ENCODE data around the gene NUMBL. TPM values are rescaled to one million over a fixed set of nuclear protein-coding genes. Genes with fewer than 3 reads are reported as not detected.
A peak's percentile ranks its signal among the peaks of the same experiment; 100 is the strongest.

The NUMBL gene
- total and polyA plus RNA-seq, 3 experiments from 2014 or later, result 1.1 to 13.7 (median 13.6) TPM

DNA sequence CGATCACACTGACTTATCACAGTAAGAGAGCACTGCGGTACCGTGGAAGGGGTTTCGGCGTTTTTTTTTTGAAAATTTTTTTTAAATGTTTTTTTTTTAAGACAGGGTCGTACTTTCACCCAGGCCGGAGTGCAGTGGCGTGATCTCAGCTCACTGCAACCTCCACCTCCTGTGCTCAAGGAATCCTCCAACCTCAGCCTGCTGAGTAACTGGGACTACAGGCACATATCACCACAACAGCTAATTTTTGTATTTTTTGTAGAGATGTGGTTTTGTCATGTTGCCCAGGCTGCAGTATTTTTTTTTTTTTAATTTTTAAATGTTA lies 70.3 kb downstream of the NUMBL start:
- peak overlapping the region in 1 of 8 donors; percentile 25 for H3K27ac Mint-ChIP-seq
- H3K36me3 Mint-ChIP-seq, result peaks cover 6 to 57% (median 19%) of the 10 kb centered on the region in 3 donors
- ChIA-PET CTCF (interaction anchor here (0.8 to 7.3 kb wide), 6 partner anchors 10 to 315 kb away, joined by 3 to 58 read pairs (median 5); partner anchors contain the start of gene LTBP4), POLR2A (no interaction called here)
- Histone ChIP-seq H3K4me3 (ENCODE audit: low read length) (no peak overlapping the region), H3K27ac (ENCODE audit: low read depth, low read length) (no peak overlapping the region), H3K36me3 (ENCODE audit: insufficient read depth, low read length) (peaks cover 12% of the 10 kb centered on the region), H3K9me3 (ENCODE audit: low read length) (no peaks in the 10 kb centered on the region), H3K27me3 (ENCODE audit: insufficient read depth, low read length, poor library complexity, severe bottlenecking) (no peaks in the 10 kb centered on the region), H3K4me1 (ENCODE audit: insufficient read depth, low read length) (no peaks in the 10 kb centered on the region)
- H3K27me3 Mint-ChIP-seq, result no peaks in the 10 kb centered on the region
- peaks cover 3 to 7% (median 4%) of the 10 kb centered on the region in 3 donors for H3K4me1 Mint-ChIP-seq
- H3K9me3 Mint-ChIP-seq, result no peaks in the 10 kb centered on the region
- H3K4me3 Mint-ChIP-seq, result no peak overlapping the region
- peak in 1 of 5 donors; percentile 17 for DNase-seq

GRCh38 chr19:40619333-40620160 lies 70.9 kb downstream of the NUMBL start:
- H3K36me3 Mint-ChIP-seq, result peaks cover 6 to 56% (median 16%) of the 10 kb centered on the region in 3 donors
- DNase-seq, result no peak
- H3K9me3 Mint-ChIP-seq, result no peaks in the 10 kb centered on the region
- ChIA-PET POLR2A (no interaction called here), CTCF (interaction anchor here (0.8 to 7.3 kb wide), 5 partner anchors 14 to 314 kb away, joined by 3 to 58 read pairs (median 4); partner anchors contain the start of gene LTBP4)
- Histone ChIP-seq H3K27me3 (ENCODE audit: insufficient read depth, low read length, poor library complexity, severe bottlenecking) (no peaks in the 10 kb centered on the region), H3K9me3 (ENCODE audit: low read length) (no peaks in the 10 kb centered on the region), H3K4me1 (ENCODE audit: insufficient read depth, low read length) (peaks cover 4% of the 10 kb centered on the region), H3K36me3 (ENCODE audit: insufficient read depth, low read length) (peaks cover 12% of the 10 kb centered on the region), H3K27ac (ENCODE audit: low read depth, low read length) (no peak overlapping the region), H3K4me3 (ENCODE audit: low read length) (no peak overlapping the region)
- peaks cover 8 to 13% (median 10%) of the 10 kb centered on the region in 3 donors for H3K4me1 Mint-ChIP-seq
- H3K27me3 Mint-ChIP-seq, result no peaks in the 10 kb centered on the region
- H3K27ac Mint-ChIP-seq, result peak overlapping the region in 3 of 8 donors; percentile 21 to 71 (median 25)
- H3K4me3 Mint-ChIP-seq, result peak overlapping the region in 1 of 7 donors; percentile 18

DNA sequence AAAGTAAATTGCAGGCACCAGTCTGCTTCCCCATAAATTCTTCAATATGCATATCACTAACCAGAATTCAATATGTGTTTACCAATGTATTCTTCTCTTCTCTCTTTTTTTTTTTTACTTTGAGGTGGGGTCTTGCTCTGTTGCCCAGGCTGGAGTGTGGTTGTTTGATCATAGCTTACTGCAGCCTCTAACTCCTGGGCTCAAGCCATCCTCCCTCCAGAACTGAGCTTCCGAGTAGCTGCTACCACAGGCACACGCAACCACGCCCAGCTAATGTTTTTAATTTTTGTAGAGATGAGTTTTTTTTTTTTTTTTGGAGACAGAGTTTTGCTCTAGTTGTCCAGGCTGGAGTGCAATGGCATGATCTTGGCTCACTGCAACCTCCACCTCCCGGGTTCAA lies 72.5 kb downstream of the NUMBL start:
- no peak overlapping the region for H3K4me3 ChIP-seq (ENCODE audit: low read length)
- no peak for DNase-seq
- H3K27me3 ChIP-seq (ENCODE audit: insufficient read depth, low read length, poor library complexity, severe bottlenecking), result no peaks in the 10 kb centered on the region
- H3K27ac ChIP-seq (ENCODE audit: low read depth, low read length), result no peak overlapping the region
- Mint-ChIP-seq H3K36me3 (peaks cover 6 to 48% (median 16%) of the 10 kb centered on the region in 3 donors), H3K27me3 (no peaks in the 10 kb centered on the region), H3K27ac (peak overlapping the region in 1 of 8 donors; percentile 15), H3K9me3 (no peaks in the 10 kb centered on the region), H3K4me3 (no peak overlapping the region), H3K4me1 (peaks cover 15 to 27% (median 17%) of the 10 kb centered on the region in 3 donors)
- POLR2A ChIA-PET, result no interaction called here
- no peaks in the 10 kb centered on the region for H3K9me3 ChIP-seq (ENCODE audit: low read length)
- CTCF ChIA-PET, result interaction anchor here (0.8 to 7.3 kb wide), 2 partner anchors 13 to 17 kb away, joined by 3 to 58 read pairs; no protein-coding TSS in a partner anchor
- H3K4me1 ChIP-seq (ENCODE audit: insufficient read depth, low read length), result peaks cover 12% of the 10 kb centered on the region
- H3K36me3 ChIP-seq (ENCODE audit: insufficient read depth, low read length), result peaks cover 12% of the 10 kb centered on the region

DNA sequence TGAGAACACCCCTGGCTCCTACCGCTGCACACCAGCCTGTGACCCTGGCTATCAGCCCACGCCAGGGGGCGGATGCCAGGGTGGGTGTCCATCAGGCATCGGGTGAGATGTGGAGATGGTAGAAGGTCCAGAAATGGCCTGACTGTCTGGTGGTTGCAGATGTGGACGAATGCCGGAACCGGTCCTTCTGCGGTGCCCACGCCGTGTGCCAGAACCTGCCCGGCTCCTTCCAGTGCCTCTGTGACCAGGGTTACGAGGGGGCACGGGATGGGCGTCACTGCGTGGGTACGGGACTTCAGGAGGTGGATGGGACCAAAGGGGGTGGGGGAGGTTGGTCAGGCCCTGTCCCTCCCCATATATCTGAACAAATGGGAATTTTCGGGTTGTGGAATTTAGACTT lies 73.5 kb downstream of the NUMBL start:
- H3K27ac Mint-ChIP-seq, result no peak overlapping the region
- POLR2A ChIA-PET, result interaction anchor here (0.7 to 4.3 kb wide), 2 partner anchors 13 to 1725 kb away, joined by 3 to 26 read pairs; no protein-coding TSS in a partner anchor

DNA sequence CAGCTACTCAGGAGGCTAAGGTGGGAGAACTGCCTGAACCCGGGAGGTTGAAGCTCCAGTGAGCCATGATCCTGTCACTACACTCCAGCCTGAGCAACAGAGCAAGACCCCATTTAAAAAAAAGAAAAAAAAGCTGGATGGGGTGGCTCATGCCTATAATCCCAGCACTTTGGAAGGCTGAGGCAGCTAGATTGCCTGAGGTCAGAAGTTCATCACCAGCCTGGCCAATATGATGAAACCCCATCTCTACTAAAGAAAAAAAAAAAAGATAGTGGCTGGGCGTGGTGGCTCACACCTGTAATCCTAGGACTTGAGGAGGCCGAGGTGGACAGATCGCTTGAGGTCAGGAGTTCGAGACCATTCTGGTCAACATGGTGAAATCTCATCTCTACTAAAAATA lies 74.3 kb downstream of the NUMBL start:
- Histone ChIP-seq H3K36me3 (ENCODE audit: insufficient read depth, low read length) (peaks cover 11% of the 10 kb centered on the region), H3K4me3 (ENCODE audit: low read length) (no peak overlapping the region), H3K27ac (ENCODE audit: low read depth, low read length) (no peak overlapping the region), H3K4me1 (ENCODE audit: insufficient read depth, low read length) (peaks cover 21% of the 10 kb centered on the region), H3K9me3 (ENCODE audit: low read length) (no peaks in the 10 kb centered on the region), H3K27me3 (ENCODE audit: insufficient read depth, low read length, poor library complexity, severe bottlenecking) (no peaks in the 10 kb centered on the region)
- H3K27ac Mint-ChIP-seq, result peak overlapping the region in 2 of 8 donors; percentile 29 to 51
- ChIA-PET CTCF (interaction anchor here (0.8 to 7.3 kb wide), 4 partner anchors 11 to 190 kb away, joined by 3 to 58 read pairs (median 5); partner anchors contain the start of gene LTBP4), POLR2A (interaction anchor here (0.7 to 4.3 kb wide), 2 partner anchors 12 to 1726 kb away, joined by 3 to 26 read pairs; no protein-coding TSS in a partner anchor)
- no peak for DNase-seq
- H3K4me3 Mint-ChIP-seq, result peak overlapping the region in 1 of 7 donors; percentile 27
- no peaks in the 10 kb centered on the region for H3K27me3 Mint-ChIP-seq
- H3K4me1 Mint-ChIP-seq, result peaks cover 24 to 44% (median 28%) of the 10 kb centered on the region in 3 donors
- H3K9me3 Mint-ChIP-seq, result no peaks in the 10 kb centered on the region
- H3K36me3 Mint-ChIP-seq, result peaks cover 6 to 34% (median 12%) of the 10 kb centered on the region in 3 donors

More for the DNA sequence above, 73.5 kb downstream of the NUMBL start:
- no peak for DNase-seq
- Mint-ChIP-seq H3K4me3 (no peak overlapping the region), H3K4me1 (peaks cover 24 to 37% (median 25%) of the 10 kb centered on the region in 3 donors), H3K27me3 (no peaks in the 10 kb centered on the region), H3K36me3 (peaks cover 6 to 40% (median 16%) of the 10 kb centered on the region in 3 donors), H3K9me3 (no peaks in the 10 kb centered on the region)
- Histone ChIP-seq H3K27ac (ENCODE audit: low read depth, low read length) (no peak overlapping the region), H3K27me3 (ENCODE audit: insufficient read depth, low read length, poor library complexity, severe bottlenecking) (no peaks in the 10 kb centered on the region), H3K4me3 (ENCODE audit: low read length) (no peak overlapping the region), H3K36me3 (ENCODE audit: insufficient read depth, low read length) (peaks cover 12% of the 10 kb centered on the region), H3K4me1 (ENCODE audit: insufficient read depth, low read length) (peaks cover 17% of the 10 kb centered on the region), H3K9me3 (ENCODE audit: low read length) (no peaks in the 10 kb centered on the region)
- CTCF ChIA-PET, result interaction anchor here (1.2 to 7.3 kb wide), 2 partner anchors 12 to 18 kb away, joined by 4 to 58 read pairs; no protein-coding TSS in a partner anchor

Other genes starting within 250 kb of the NUMBL start
- gene SERTAD3, start 246.3 kb downstream of the NUMBL start, total RNA-seq, result 1 to 10 TPM; 7.0 to 8.5 TPM
- 9.5 TPM for gene SERTAD3, start 246.3 kb downstream of the NUMBL start, polyA plus RNA-seq
- 10 to 100 TPM; 17.4 to 18.9 TPM for gene BLVRB, start 224.9 kb downstream of the NUMBL start, total RNA-seq
- gene BLVRB, start 224.9 kb downstream of the NUMBL start, polyA plus RNA-seq, result 22.8 TPM
- 1 to 10 TPM in 1 of 2 experiments, under 1 TPM in 1; 0.49 to 1.2 TPM for gene SPTBN4, start 223.7 kb downstream of the NUMBL start, total RNA-seq
- gene SPTBN4, start 223.7 kb downstream of the NUMBL start, polyA plus RNA-seq, result not detected
- 100 to 1,000 TPM; 103 to 104 TPM for gene SHKBP1, start 113.8 kb downstream of the NUMBL start, total RNA-seq
- 159 TPM for gene SHKBP1, start 113.8 kb downstream of the NUMBL start, polyA plus RNA-seq
- 100 to 1,000 TPM; 103 to 111 TPM for gene LTBP4, start 89.3 kb downstream of the NUMBL start, total RNA-seq
- gene LTBP4, start 89.3 kb downstream of the NUMBL start, polyA plus RNA-seq, result 40.0 TPM
- gene COQ8B, start 26.2 kb upstream of the NUMBL start, total RNA-seq, result 10 to 100 TPM; 20.6 to 25.7 TPM
- 17.3 TPM for gene COQ8B, start 26.2 kb upstream of the NUMBL start, polyA plus RNA-seq
- 1 to 10 TPM; 5.5 to 5.7 TPM for gene ITPKC, start 26.5 kb upstream of the NUMBL start, total RNA-seq
- gene ITPKC, start 26.5 kb upstream of the NUMBL start, polyA plus RNA-seq, result 8.9 TPM
- gene ACTMAP, start 59.8 kb upstream of the NUMBL start, total RNA-seq, result 10 to 100 TPM; 10.3 to 10.6 TPM
- 2.9 TPM for gene ACTMAP, start 59.8 kb upstream of the NUMBL start, polyA plus RNA-seq
- gene SNRPA, start 60.6 kb upstream of the NUMBL start, total RNA-seq, result 100 to 1,000 TPM; 202 TPM
- gene SNRPA, start 60.6 kb upstream of the NUMBL start, polyA plus RNA-seq, result 89.5 TPM
- gene MIA, start 84.9 kb upstream of the NUMBL start, total RNA-seq, result 1 to 10 TPM in 1 of 2 experiments, under 1 TPM in 1; 0.89 to 1.1 TPM
- gene MIA, start 84.9 kb upstream of the NUMBL start, polyA plus RNA-seq, result not detected
- gene RAB4B, start 87.6 kb upstream of the NUMBL start, total RNA-seq, result 10 to 100 TPM; 24.2 to 27.2 TPM
- gene RAB4B, start 87.6 kb upstream of the NUMBL start, polyA plus RNA-seq, result 95.2 TPM
- 100 to 1,000 TPM; 101 to 103 TPM for gene EGLN2, start 108.5 kb upstream of the NUMBL start, total RNA-seq
- gene EGLN2, start 108.5 kb upstream of the NUMBL start, polyA plus RNA-seq, result 174 TPM
- not detected for gene CYP2A6, start 159.8 kb upstream of the NUMBL start, total RNA-seq
- not detected for gene CYP2A6, start 159.8 kb upstream of the NUMBL start, polyA plus RNA-seq
- gene CYP2A7, start 191.6 kb upstream of the NUMBL start, total RNA-seq, result not detected
- not detected for gene CYP2A7, start 191.6 kb upstream of the NUMBL start, polyA plus RNA-seq

All from CD8-positive, alpha-beta memory T cell (primary cell).